Smooth muscle cell of trachea (primary cell): ENCODE measurements around the gene PRKCSH. TPM values are rescaled to one million over a fixed set of nuclear protein-coding genes. Genes with fewer than 3 reads are reported as not detected.

Source experiments
- total RNA-seq: library from RNA; depleted of rRNA; stranded (reverse); fragments of >200 nt; gene quantifications from 2 replicates; pipeline ENCODE4 v1.2.1, GENCODE V29; 2014

The PRKCSH gene
- 144 and 290 TPM in 2 replicates for total RNA-seq

GRCh38 chr19:11435057-11435832 lies at the start of gene PRKCSH, which contains the start of gene ODAD3:
PRKCSH (plus strand) TSS chr19:11435635; CDS start chr19:11436118, 483 bp downstream.
ODAD3 (minus strand) TSS chr19:11435121; CDS start chr19:11435016, 105 bp downstream.

GRCh38 chr19:11418549-11419506 lies 16.6 kb upstream of the PRKCSH start, which contains the start of gene RGL3:
RGL3 (minus strand) TSS chr19:11419314; CDS start chr19:11419278, 36 bp downstream.

GRCh38 chr19:11480715-11481533 lies 45.5 kb downstream of the PRKCSH start, which contains the start of gene ELAVL3:
ELAVL3 (minus strand) TSS chr19:11481046; CDS start chr19:11480608, 438 bp downstream.

Other genes with a start within 250 kb of the PRKCSH start
- 455 and 617 TPM in 2 replicates for gene KANK2, start 238.1 kb upstream of the PRKCSH start, total RNA-seq
- not detected in 2 replicates for gene ANGPTL8, start 196.0 kb upstream of the PRKCSH start, total RNA-seq
- 11.5 and 19.4 TPM in 2 replicates for gene DOCK6, start 173.1 kb upstream of the PRKCSH start, total RNA-seq
- not detected in 2 replicates for gene TSPAN16, start 139.5 kb upstream of the PRKCSH start, total RNA-seq
- 15.9 and 21.8 TPM in 2 replicates for gene RAB3D, start 96.0 kb upstream of the PRKCSH start, total RNA-seq
- 120 and 124 TPM in 2 replicates for gene TMEM205, start 89.4 kb upstream of the PRKCSH start, total RNA-seq
- gene CCDC159, start 89.1 kb upstream of the PRKCSH start, total RNA-seq = 4.4 and 9.8 TPM in 2 replicates
- gene PLPPR2, start 80.2 kb upstream of the PRKCSH start, total RNA-seq = 12.4 and 23.5 TPM in 2 replicates
- gene SWSAP1, start 61.0 kb upstream of the PRKCSH start, total RNA-seq = 0.50 and 0.87 TPM in 2 replicates
- gene EPOR, start 51.3 kb upstream of the PRKCSH start, total RNA-seq = 7.6 and 9.4 TPM in 2 replicates
- gene RGL3, start 16.3 kb upstream of the PRKCSH start, total RNA-seq = 5.1 and 5.3 TPM in 2 replicates
- 0.66 TPM in 1 of 2 replicates, not detected in the other for gene ODAD3, start 514 bp upstream of the PRKCSH start, total RNA-seq
- gene ELAVL3, start 45.4 kb downstream of the PRKCSH start, total RNA-seq = 0.29 and 0.33 TPM in 2 replicates
- gene ZNF653, start 70.2 kb downstream of the PRKCSH start, total RNA-seq = 3.3 and 3.5 TPM in 2 replicates
- gene ECSIT, start 93.5 kb downstream of the PRKCSH start, total RNA-seq = 30.8 and 50.8 TPM in 2 replicates
- gene CNN1, start 103.2 kb downstream of the PRKCSH start, total RNA-seq = 8.9 and 9.3 TPM in 2 replicates
- gene ELOF1, start 123.6 kb downstream of the PRKCSH start, total RNA-seq = 24.1 and 31.8 TPM in 2 replicates
- 0.66 TPM in 1 of 2 replicates, not detected in the other for gene ACP5, start 142.0 kb downstream of the PRKCSH start, total RNA-seq
- 18.9 and 20.4 TPM in 2 replicates for gene ZNF627, start 161.8 kb downstream of the PRKCSH start, total RNA-seq